CD4-positive, alpha-beta T cell (primary cell): Measurements from ENCODE around the gene SLC27A2. TPM values are rescaled to one million over a fixed set of nuclear protein-coding genes. Genes with fewer than 3 reads are reported as not detected.
A peak's percentile ranks its signal among the peaks of the same experiment; 100 is the strongest.

ENCODE experiments used
- ATAC-seq: fragments of 200-7000 bp; cut with Tn5 transposase; one replicate; pipeline ENCODE4 v1.10.0; 2022; ENCODE audit warnings: mild to moderate bottlenecking; ENCODE audit not compliant: poor library complexity
- CTCF ChIA-PET: fragments of 350-600 bp; sonication (Branson Sonifier 250); formaldehyde crosslinking; loops from one replicate; lab custom pipeline; 2021; ENCODE audit warnings: antibody characterized with exemption, inconsistent platforms; lab: Charles Lee
- POLR2A ChIA-PET: fragments of 350-600 bp; sonication (Branson Sonifier 250); formaldehyde crosslinking; loops from one replicate; lab custom pipeline; 2021; ENCODE audit warnings: antibody characterized with exemption, inconsistent platforms; lab: Charles Lee
- DNase-seq, 14 experiments: peaks; one replicate each; pipeline ENCODE4 v3.0.0-alpha.2; 2013 to 2020; ENCODE audit warnings: mixed read lengths in 2 of 14
- H3K27ac ChIP-seq, 2 donors: one replicate each; pipeline versions ENCODE4 v1.5.1 to v1.7.0; 2013; ENCODE audit warnings: low read length in 2 of 2, low read depth in 1 of 2, mild to moderate bottlenecking in 1 of 2
- H3K27me3 ChIP-seq, 2 experiments: 1 replicate in 1 of 2; 2 replicates in 1 of 2; pipeline versions ENCODE4 v1.6.1 to v1.7.0; 2013; ENCODE audit warnings: low read length in 2 of 2, control low read depth in 1 of 2, mild to moderate bottlenecking in 1 of 2, moderate library complexity in 1 of 2; ENCODE audit not compliant: insufficient read depth in 2 of 2, control insufficient read depth in 1 of 2
- H3K36me3 ChIP-seq: one replicate; pipeline ENCODE4 v1.6.1; 2013; ENCODE audit warnings: low read length, control low read depth; ENCODE audit not compliant: insufficient read depth
- H3K4me1 ChIP-seq: one replicate; pipeline ENCODE4 v1.6.1; 2013; ENCODE audit warnings: low read length, control low read depth; ENCODE audit not compliant: insufficient read depth
- H3K4me3 ChIP-seq: one replicate; pipeline ENCODE4 v1.5.1; 2013; ENCODE audit warnings: mild to moderate bottlenecking, low read length, moderate library complexity
- H3K9me3 ChIP-seq, 2 experiments: 1 replicate in 1 of 2; 2 replicates in 1 of 2; pipeline versions ENCODE4 v1.6.1 to v1.7.0; 2013; ENCODE audit warnings: low read length in 2 of 2, mild to moderate bottlenecking in 2 of 2, control low read depth in 1 of 2, moderate library complexity in 1 of 2; ENCODE audit not compliant: control insufficient read depth in 1 of 2, insufficient read depth in 1 of 2
- H3K27ac Mint-ChIP-seq: one replicate; pipeline ENCODE4 v1.8.0; 2020; ENCODE audit warnings: mixed read lengths
- H3K27me3 Mint-ChIP-seq: one replicate; pipeline ENCODE4 v1.8.0; 2021; ENCODE audit warnings: mixed read lengths
- H3K36me3 Mint-ChIP-seq: one replicate; pipeline ENCODE4 v1.8.0; 2021; ENCODE audit warnings: low read depth, mixed read lengths
- H3K4me1 Mint-ChIP-seq: one replicate; pipeline ENCODE4 v1.8.0; 2021; ENCODE audit warnings: low read depth, mixed read lengths
- H3K4me3 Mint-ChIP-seq: one replicate; pipeline ENCODE4 v1.8.0; 2020; ENCODE audit warnings: mild to moderate bottlenecking, mixed read lengths
- H3K9me3 Mint-ChIP-seq: one replicate; pipeline ENCODE4 v1.8.0; 2020; ENCODE audit warnings: mixed read lengths
- intact Hi-C, 2 experiments: fragments of 100-400 bp; cut with DNase I in 1 of 2; cut with micrococcal nuclease in 1 of 2; formaldehyde crosslinking; loops; one replicate each; pipeline versions ENCODE4 v1.15.1 to v1.9.0; 2023 to 2025; cut with DNase I, micrococcal nuclease
- total RNA-seq, 174 experiments: library from RNA in 2 of 174; stranded (reverse) in 2 of 174; gene quantifications; one replicate each; pipeline ENCODE4 v1.2.3 and lab custom pipeline; 2021 to 2026
- TF ChIP-seq, protein P1 (sequence below): fragments of 200-600 bp; IDR thresholded peaks from one replicate; pipeline ENCODE4 v1.8.0; 2022; ENCODE audit warnings: antibody characterized with exemption, mild to moderate bottlenecking

SLC27A2 gene
- total RNA-seq, 2 experiments from 2014 or later, result 0.22 to 0.31 TPM

DNA sequence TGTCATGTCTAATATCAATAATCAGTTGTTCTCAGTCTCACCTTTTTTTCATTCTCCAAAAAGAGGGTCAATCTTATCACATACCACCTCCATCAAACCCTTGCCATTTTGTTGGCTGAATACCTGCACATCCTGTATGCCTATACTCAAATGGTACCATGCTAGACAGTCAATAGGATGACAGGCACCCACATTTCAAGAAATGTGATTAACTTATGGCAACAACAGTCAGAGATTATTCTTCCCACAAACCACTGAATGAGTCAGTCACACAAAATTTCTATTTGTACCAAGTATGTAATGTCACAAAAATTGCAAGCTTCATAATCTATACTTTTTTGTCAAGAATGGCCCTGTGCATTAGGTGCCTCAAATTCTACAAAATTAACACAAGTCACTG lies 5.1 kb upstream of the SLC27A2 start:
- ATAC-seq (no peak), DNase-seq (no peak)
- H3K9me3 Mint-ChIP-seq, result no peaks in the 10 kb centered on the region
- Histone ChIP-seq H3K4me3 (no peak overlapping the region), H3K36me3 (no peaks in the 10 kb centered on the region), H3K9me3 (peaks cover 0 to 8% of the 10 kb centered on the region in 2 experiments), H3K4me1 (peaks cover 1% of the 10 kb centered on the region), H3K27me3 (peaks cover 2 to 6% of the 10 kb centered on the region in 2 experiments), H3K27ac (no peak overlapping the region)
- H3K36me3 Mint-ChIP-seq, result no peaks in the 10 kb centered on the region
- H3K27me3 Mint-ChIP-seq, result peaks cover 19% of the 10 kb centered on the region
- TF ChIP-seq, protein P1, sequence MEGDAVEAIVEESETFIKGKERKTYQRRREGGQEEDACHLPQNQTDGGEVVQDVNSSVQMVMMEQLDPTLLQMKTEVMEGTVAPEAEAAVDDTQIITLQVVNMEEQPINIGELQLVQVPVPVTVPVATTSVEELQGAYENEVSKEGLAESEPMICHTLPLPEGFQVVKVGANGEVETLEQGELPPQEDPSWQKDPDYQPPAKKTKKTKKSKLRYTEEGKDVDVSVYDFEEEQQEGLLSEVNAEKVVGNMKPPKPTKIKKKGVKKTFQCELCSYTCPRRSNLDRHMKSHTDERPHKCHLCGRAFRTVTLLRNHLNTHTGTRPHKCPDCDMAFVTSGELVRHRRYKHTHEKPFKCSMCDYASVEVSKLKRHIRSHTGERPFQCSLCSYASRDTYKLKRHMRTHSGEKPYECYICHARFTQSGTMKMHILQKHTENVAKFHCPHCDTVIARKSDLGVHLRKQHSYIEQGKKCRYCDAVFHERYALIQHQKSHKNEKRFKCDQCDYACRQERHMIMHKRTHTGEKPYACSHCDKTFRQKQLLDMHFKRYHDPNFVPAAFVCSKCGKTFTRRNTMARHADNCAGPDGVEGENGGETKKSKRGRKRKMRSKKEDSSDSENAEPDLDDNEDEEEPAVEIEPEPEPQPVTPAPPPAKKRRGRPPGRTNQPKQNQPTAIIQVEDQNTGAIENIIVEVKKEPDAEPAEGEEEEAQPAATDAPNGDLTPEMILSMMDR, result no peak
- ChIA-PET POLR2A (no interaction called here), CTCF (interaction anchor here (0.5 kb wide), 1 partner anchor 337 kb away, joined by 4 read pairs; no protein-coding TSS in a partner anchor)
- intact Hi-C loops, result no loop called here
- no peak overlapping the region for H3K4me3 Mint-ChIP-seq
- H3K27ac Mint-ChIP-seq, result no peak overlapping the region
- peaks cover 9% of the 10 kb centered on the region for H3K4me1 Mint-ChIP-seq

DNA sequence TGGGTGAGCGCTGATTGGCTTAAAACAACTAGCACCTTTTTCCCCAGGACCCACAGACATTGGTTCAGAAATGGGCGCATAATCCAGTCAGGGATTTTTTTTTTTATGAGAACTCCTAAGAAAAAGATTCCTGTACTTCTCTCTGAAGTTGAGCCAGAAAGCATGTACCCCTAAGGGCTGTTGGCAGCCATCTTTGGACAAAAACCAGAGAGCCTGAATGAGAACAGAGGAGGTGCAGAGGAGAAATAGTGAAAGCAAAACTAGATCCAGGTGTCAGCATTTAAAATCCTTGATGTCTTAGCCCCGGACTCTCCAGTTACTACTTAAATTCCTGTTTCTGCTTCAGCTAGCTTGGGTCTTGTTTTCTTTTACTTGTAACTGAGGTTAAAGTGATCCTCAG lies 1.9 kb upstream of the SLC27A2 start:
- DNase-seq, result no peak
- peaks cover 22% of the 10 kb centered on the region for H3K4me1 Mint-ChIP-seq
- H3K27ac ChIP-seq, result no peak overlapping the region
- ChIA-PET CTCF (no interaction called here), POLR2A (no interaction called here)
- H3K27me3 Mint-ChIP-seq, result peaks cover 34% of the 10 kb centered on the region
- no peaks in the 10 kb centered on the region for H3K9me3 Mint-ChIP-seq
- intact Hi-C loops, result loop anchor here in 1 of 2 experiments (5.0 kb wide), 1 partner anchor 137 kb away; no protein-coding TSS in a partner anchor
- no peak overlapping the region for H3K27ac Mint-ChIP-seq
- no peak overlapping the region for H3K4me3 Mint-ChIP-seq
- no peaks in the 10 kb centered on the region for H3K36me3 ChIP-seq
- TF ChIP-seq, protein P1, result no peak
- H3K9me3 ChIP-seq, result no peaks in the 10 kb centered on the region
- peaks cover 11 to 14% of the 10 kb centered on the region in 2 experiments for H3K27me3 ChIP-seq
- peaks cover 13% of the 10 kb centered on the region for H3K4me1 ChIP-seq
- no peaks in the 10 kb centered on the region for H3K36me3 Mint-ChIP-seq
- no peak for ATAC-seq
- H3K4me3 ChIP-seq, result no peak overlapping the region

- no peak for DNase-seq
- ATAC-seq, result no peak
- CTCF ChIA-PET, result no interaction called here
- no peaks in the 10 kb centered on the region for H3K36me3 ChIP-seq
- H3K27me3 Mint-ChIP-seq, result peaks cover 34% of the 10 kb centered on the region
- H3K36me3 Mint-ChIP-seq, result no peaks in the 10 kb centered on the region
- peaks cover 22% of the 10 kb centered on the region for H3K4me1 Mint-ChIP-seq
- peaks cover 13% of the 10 kb centered on the region for H3K4me1 ChIP-seq
- intact Hi-C loops, result loop anchor here in 1 of 2 experiments (5.0 kb wide), 1 partner anchor 137 kb away; no protein-coding TSS in a partner anchor
- peak overlapping the region; percentile 61 for H3K4me3 Mint-ChIP-seq
- H3K27me3 ChIP-seq, result peaks cover 11 to 14% of the 10 kb centered on the region in 2 experiments
- TF ChIP-seq, protein P1, result no peak
- H3K27ac Mint-ChIP-seq, result no peak overlapping the region
- no peak overlapping the region for H3K27ac ChIP-seq
- no peak overlapping the region for H3K4me3 ChIP-seq
- POLR2A ChIA-PET, result no interaction called here
- no peaks in the 10 kb centered on the region for H3K9me3 Mint-ChIP-seq
- H3K9me3 ChIP-seq, result no peaks in the 10 kb centered on the region
Measured at GRCh38 chr15:50180582-50180981, 1.4 kb upstream of the SLC27A2 start.
